Stimulated activated CD8-positive, alpha-beta memory T cell treated with anti-CD3 and anti-CD28 coated beads, Interleukin-7, amount 100 ng/mL, for 48 hours (primary cell): ENCODE results near the gene LY6G6F.
A peak's percentile ranks its signal among the peaks of the same experiment; 100 is the strongest.

Experiments used
- DNase-seq, 2 donors: peaks; one replicate each; pipeline ENCODE4 v3.0.0-alpha.2; 2020; ENCODE audit warnings: low read depth in 1 of 2; ENCODE audit errors: extremely low read depth in 1 of 2

LY6G6F gene

DNA sequence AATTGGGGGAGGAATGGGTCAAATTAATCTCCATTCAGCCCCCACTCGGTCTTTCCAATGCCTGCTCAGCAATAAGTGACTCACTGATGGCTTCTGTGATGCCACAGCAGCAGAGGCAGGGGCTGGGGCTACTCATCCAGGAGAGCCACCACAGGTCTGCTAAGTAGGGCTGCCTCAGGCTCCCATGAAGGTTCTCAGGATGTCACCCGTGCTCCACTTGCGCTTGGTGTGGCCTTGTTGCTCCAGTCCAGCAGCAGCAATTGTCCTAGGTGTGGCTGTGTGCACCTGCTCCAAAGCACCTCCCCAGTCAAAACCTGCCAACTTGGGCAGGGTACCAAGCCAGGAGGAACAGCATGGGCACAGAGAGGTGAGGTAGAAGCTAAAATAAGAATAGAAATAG is 15.5 kb downstream of the LY6G6F start:
- no peak for DNase-seq

DNA sequence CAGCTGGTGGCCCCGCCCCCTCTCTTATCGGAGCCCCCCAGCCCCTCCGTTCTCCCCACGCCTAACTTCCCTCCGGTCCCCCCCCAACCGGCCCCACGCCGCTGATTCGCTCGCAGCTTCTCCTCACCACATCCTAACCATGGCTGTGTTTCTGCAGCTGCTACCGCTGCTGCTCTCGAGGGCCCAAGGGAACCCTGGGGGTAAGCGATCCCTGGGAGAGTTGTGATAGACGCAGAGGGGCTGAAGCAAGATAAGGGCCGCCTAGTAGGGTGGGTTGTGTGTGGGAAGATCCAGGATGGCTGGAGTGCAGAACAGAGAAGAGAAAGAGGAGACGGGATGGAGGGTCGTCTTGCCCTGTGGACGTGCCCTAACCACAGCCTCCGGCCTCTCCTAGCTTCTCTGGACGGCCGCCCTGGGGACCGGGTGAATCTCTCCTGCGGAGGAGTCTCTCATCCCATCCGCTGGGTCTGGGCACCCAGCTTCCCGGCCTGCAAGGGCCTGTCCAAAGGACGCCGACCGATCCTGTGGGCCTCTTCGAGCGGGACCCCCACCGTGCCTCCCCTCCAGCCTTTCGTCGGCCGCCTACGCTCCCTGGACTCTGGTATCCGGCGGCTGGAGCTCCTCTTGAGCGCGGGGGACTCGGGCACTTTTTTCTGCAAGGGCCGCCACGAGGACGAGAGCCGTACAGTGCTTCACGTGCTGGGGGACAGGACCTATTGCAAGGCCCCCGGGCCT is 16.7 kb downstream of the LY6G6F start, which contains the start of gene MPIG6B:
MPIG6B (plus strand) TSS at position 129 of the 735 bp plus-strand sequence; CDS start at position 140, 11 bp downstream.
- no peak for DNase-seq

DNA sequence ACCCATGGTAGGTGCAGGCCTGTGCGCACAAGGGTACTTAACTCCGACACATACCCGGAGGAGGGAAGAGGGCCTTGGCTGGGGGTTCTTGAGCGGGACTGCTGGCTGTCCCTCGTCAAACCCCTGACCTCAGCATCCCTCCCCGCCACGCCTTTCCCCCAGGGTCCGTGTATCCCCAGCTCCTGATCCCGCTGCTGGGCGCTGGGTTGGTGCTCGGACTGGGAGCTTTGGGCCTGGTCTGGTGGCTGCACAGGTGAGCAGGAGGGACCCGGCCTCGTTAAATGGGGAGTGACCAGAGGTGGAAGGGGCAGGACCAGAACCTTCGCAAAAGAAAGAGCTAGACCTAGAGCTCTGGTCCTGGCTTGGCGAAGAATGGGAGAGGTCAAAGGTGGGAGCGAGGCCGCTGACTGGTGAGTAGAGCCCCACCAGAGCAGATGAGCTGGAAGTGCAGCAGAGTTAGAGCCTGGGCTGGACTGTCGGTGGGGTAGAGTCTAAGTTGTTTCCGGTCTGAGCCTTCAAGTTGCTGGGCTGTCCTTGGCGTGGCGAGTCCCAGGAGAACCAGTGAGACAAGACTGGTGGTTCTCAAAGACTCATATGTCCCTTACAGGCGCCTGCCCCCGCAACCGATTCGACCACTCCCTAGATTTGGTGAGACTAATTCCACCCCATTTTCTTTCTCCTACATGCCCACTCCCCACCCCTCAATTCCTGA is 17.5 kb downstream of the LY6G6F start:
- DNase-seq, result no peak

DNA sequence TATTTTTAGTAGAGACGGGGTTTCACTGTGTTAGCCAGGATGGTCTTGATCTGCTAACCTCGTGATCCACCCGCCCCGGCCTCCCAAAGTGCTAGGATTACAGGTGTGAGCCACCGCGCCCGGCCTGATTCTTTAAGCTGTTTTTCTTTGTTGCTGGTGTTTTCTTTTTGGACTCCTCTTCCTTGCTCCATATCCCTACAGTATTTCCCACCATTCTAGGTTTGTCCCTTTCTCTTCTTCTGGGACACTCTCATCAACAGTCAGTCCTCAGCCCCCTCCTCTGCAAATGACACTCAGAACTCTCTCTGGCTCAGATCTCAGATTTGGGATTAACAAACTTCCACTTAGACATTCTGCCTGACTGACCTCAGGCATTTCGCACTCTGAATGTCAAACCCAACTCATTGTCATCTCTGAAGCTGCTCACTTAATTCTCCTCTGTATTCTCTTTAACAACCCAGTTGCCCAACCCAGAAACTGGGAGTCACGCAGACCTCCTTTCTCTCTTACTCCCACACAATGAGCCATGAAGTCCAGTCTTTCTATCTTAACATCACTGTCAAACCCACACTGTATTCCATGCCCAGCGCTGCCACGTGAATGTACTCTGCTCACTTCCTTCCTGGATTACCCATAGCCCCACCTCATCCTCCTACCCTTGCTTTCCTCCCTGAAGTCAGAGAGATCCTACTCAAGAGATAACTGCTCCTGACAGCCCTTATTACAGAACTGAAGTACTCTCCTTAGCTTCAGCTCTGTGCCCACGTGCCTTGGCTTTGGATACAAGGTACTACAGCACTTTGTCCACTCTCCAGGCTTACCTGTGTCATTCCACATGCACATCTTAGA is 19.1 kb downstream of the LY6G6F start:
- DNase-seq, result no peak

DNA sequence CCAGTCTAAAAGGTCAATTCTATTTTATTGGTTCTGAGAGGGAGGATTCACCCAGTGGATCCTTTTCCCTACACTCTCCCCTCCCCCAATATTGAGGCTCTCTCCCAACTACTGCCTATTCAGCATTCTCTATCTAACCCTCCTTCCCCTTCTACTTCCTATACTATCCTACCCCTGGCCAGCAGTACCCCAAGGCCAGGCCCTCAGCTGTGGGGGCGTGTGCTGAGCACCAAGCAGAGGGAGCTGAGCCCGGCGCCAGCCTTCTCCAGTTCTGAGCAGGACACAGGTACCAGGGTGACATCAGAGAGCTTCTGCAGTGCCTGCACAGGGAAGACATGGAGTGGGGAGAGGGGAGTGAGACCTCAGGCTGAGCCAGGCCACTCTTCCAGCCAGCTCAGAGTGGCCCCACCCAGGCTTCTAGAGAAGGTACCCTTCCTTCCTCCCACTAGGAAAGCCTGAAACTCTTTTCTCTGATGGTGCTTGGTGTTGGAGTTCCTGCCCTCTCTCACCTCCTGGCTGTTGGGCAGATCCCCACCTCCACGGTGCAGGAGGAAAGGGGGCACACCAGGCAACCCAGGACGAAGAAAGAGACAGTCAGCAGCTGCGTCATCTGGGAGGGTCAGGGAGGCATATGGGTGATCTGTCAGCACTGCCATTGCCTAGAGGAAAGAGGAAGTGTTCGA is 20.5 kb downstream of the LY6G6F start:
- no peak for DNase-seq

DNA sequence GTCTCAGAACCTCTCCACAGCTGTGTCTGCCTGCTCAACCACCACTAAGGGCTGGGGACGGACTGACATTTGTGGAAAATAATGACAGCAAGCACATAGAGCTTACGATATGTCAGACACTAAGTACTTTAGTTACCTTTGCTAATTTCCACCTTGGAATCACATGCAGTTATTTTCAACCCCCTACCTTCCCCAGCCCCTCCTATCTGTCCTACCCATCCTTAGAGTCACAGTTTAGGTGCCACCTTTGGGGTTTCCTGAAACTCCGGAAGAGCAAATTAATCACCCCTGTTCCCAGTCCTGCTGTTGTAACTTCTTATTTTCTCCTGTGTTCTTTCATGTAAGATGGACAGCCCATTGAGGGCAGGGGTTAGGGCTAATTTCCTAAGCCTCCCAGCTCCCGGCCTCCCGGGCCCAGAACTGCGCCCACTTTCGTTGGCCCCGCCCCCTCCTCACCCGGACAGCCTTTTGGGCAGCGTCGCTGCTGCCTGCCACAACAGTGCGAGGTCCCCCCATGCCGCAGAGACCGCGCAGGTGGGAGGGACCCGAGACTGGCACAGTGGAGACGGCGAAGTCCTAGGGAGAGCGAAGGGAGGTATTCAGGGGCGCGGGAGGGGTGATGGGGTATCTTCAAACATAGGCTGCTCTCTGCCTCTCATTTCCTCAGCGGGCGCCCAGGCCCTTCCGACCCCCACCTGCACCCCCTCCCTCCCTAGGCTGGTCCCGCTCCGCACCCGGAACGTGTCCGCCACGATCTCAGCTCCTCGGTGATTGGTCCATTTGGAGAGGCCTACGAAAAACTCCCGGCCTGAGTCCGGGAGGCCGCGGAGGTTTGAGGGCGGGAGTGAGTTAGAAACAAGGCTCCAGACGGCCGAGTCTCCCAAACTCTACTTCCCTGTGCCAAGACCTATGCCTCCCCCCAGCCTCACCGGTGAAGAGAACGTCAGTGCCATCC is 21.3 kb downstream of the LY6G6F start:
- no peak for DNase-seq

DNA sequence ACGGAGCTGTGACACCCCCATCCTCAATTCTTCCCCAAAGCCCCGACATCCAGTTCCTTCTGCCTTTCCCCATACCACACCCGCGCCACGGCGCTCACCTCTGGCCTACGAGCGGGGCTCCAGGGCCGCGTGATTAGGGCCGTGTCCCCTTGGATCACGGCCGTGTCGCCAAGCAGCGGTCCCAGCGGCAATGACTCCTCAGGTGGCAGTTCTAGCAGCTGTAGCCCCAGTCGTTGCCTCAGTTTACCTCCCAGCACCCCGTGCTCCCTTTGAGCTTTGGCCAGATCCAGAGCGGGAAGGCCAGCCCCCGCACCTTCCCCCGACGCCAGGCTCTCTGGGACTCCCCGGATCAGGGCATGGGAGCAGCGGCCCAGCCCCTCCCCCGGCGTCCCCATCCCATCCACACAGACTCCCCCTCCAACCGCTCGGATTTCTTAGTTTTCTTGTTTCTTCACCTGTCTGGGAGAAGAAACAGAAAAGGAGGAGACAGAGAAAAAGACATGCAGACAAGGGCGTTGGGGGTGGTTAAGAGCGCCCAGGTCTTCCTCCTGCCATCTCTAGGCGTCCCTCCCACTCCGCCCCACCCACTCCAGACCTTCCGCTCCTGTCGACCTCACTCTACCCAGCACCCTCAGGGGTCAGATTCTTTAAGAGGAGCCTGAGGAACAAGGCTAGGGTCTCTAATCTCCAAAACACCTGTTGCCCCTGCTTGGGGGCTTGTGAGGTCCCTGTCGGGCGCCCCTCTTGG is 22.3 kb downstream of the LY6G6F start, which contains the start of gene DDAH2:
DDAH2 (minus strand) TSS at position 533 of the 748 bp plus-strand sequence; CDS start at position 395, 138 bp downstream.
- no peak for DNase-seq

DNA sequence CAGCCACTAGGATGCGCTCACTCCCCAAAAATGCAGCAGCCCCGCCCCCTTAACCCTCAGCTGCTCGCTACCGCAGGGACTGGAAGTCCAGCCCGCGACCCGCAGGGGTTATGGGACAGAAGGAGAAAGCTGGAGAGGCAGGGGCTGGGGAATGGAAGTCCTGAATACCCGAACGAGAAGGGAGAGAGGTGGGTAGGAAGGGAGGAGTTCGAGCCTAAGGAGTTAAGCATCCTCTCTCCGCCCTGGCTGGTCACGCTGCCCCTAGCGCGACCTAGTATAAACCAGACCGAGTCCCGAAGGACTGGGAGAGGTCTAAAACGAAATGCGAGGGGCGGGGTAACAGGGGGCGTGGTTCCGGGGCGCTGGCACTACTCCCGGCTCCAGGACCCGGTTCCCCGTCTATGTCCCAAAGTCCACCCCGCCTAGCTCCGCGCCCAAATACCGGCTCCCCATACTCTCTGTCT is 22.9 kb downstream of the LY6G6F start:
- peak; percentile 53 to 71 for DNase-seq

DNA sequence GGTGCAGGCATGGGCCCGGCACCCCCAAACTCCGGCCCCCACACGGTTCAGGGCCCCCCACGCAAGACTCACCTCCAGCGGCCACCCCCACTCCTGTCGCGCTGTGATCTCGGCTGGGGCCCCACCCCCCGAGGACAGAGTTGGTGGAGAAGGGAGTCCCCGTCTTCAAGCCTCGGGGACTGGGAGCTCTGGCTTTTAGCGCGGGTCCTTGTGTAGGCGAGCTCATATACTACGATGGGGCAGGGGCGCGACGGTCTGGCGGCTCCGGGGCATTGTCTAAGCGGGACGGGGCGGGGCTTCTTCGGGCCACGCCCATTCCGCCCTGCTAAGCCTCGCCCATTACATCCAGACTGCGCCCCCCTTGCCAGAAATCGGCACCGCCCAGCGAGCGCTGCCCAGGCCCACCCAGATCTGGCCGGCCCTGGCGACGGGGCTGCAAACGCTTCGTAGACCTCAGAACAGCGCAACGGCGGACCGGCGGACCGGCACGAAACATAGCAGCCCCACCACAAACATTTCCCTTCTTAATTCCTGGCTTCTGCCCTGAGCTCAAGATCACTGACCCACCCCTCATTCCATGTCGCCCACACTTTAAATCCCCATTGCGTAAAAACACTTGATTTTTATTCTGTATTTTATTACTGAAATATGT is 23.4 kb downstream of the LY6G6F start:
- DNase-seq, result peak; percentile 62 to 65

DNA sequence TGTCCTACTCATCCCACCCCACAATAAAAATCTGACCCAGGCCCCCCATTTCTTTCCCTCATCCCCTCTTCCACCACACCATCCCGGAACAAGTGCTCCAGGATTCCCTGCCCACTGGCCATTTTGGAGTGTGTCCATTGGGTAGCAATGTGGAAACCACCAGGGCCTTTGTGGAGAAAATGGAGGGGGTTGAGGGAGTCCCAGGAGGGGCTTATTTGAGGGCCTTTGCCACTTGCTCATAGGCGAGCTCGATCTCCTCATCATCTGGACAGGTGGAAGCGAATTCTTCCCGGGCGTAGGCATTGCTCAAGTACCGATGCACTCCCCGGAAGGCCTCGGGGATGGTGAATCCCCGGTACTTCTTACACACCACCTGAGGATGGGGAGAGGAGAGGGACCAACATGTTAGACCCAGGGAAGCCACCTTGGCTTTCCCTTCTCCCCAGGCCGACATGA is 24.0 kb downstream of the LY6G6F start:
- no peak for DNase-seq

DNA sequence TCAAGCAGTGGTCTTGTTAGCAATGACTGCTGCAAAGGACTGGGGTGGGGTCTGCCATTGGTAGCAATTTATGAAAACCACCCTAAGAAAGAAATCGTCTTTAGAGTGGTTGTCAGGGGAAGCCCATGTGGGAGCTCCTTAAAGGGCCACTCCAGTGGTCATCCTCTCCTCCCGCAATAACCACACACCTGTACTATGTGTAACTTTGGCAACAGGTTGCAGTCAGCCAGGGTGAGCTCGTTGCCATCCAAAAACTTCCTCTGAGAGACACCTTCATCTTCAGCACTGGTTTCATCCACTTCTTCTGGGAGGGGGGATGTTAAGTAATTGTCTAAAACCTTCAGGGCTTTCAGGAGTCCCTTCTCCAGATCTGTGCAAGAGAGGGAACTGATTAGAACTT is 25.4 kb downstream of the LY6G6F start:
- no peak for DNase-seq

DNA sequence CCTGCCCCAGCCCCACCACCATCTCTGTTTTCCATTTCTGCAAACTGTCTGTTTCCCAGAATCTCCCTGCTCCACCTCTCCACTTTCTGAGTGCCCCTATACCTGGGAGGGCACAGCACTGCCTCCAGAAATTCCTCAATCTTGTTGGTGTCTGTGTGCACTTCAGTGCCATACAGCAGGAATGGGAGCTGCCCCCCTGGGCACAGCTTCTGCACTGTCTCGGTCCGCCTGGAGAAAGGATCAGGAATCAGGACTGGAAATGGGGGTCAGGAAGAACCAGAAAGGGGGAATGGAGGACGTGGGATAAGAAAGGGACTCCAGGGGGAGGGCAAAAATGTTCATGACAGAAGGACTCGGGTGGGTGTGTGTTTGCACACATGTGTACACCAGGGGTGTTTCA is 27.1 kb downstream of the LY6G6F start:
- no peak for DNase-seq

DNA sequence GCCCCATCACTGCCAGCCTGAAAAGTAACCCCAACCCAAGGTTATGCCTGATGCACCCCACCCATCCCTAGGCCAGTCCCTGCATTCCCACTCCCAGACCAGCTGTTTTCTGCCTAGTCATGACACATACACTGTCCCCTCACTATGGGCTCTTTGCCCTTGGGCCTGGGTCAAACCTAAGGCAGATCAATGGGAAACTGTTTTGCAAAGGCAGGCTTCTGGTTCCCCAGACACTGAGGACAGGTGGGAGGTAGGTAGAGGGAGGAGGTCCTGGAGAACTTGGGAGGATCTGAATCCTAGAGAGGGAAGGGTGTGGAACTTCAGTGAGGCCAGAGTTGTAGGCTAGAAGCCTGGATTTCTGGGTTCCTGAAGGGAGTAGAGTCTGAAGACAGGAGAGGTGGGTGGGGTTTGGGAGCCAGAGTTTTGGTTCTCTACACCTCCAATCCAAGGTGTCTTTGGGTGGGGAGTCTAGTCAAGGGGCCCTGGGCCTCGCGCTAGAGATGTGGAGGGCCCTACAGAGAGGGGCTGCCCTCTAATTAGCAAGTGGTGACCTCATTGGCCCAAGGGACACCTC is 27.7 kb downstream of the LY6G6F start:
- no peak for DNase-seq

DNA sequence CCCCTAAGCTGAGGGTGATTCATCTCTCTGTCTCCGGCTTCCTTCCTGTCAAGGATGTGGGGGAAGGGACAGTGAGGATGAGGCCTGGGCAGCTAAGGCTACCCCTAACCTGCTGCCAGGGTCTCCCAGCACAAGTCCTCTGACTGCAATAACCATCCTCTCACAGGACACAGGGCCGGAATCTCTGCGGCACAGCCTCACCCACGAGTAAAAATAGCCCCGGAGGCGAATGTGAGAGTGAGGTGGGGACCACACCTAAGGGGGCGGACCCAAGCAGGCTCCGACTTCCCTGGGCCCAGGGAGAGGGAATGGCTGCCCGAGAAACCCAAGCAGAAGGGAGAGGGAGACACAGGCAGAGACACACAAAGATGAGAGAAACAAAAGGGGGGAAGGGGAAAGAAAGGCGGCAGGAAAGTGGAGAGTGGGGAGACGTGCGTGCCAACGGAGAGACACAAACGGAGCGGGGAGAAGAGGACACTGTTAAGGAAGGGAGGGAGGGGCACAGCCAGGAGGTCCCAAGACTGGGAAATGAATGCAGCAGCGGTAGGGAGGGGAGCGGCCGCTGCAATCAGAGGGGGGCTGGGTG is 28.2 kb downstream of the LY6G6F start:
- DNase-seq, result peak in 1 of 2 donors; percentile 52

DNA sequence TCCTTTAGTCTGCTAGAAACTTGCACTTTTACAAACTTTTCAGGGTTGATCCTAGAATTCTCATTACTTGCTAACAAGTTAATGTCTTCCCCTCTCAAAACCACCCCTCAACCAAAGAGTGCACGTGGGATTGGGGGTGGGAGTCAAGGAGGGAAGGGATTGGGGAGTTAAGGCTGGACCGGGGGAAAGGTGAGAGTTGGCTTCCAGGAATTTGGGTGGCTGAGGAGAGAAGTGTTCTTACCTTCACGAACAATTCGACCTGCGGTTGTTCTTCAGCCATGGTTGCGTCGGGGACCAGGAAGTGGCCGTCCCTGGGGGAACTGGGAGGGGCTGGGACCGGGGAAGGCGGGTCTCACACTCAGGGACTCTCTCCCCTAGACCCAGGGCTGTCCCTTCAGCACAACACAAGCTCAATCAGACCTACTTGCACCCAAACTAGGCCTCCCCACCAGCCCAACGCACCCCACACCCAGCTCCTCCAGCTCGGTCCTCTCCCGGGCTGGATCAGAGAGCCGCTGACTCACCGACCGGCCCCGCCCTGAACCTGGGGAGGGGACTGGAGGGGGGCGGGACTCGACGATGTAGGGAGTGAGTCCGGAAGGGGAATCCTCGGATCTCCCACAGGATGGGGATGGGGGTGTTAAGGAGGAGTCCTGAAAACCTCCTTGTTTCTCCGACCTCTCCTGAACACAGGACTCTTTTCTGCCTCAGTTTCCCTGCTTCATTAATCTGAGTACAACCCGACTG is 29.5 kb downstream of the LY6G6F start, which contains the start of gene CLIC1:
CLIC1 (minus strand) TSS at position 510 of the 747 bp plus-strand sequence; CDS start at position 280, 230 bp downstream.
- DNase-seq, result peak; percentile 66 to 75

DNA sequence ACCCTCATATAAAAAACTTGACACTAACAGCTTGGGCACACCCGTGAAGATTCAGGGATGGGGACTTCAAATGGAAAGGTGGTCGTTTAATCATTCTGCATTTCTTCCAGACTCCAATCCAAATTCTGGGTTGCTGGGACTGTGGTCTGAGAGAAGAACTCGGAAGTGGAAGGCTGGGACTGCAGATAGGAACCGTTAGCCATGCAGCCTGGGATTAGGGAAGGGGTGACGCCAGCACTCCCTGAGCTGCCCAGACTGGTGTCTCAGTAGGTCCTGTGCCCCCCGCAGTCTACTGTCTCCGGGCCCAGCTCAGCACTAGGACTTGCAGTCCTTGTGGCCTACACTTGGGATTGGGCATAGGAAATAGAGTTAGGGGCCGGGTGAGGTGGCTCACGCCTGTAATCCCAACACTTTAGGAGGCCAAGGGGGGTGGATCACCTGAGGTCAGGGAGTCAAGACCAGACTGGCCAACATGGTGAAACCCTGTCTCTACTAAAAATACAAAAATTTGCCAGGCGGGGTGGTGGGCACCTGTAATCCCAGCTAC is 30.2 kb downstream of the LY6G6F start:
- DNase-seq, result no peak
